Erythroblast (primary cell): ENCODE data around the gene LIPE.

Source experiments
- DNase-seq, 2 experiments: peaks; one replicate each; lab custom pipeline; 2025; lab: John Stamatoyannopoulos, UW
- GATA1 ChIP-seq: IDR thresholded peaks from 2 replicates; pipeline ENCODE4 v1.6.1; 2011; ENCODE audit warnings: low read depth, mild to moderate bottlenecking, control low read depth, low read length, moderate library complexity
- POLR2A ChIP-seq: IDR thresholded peaks from 2 replicates; pipeline ENCODE4 v1.6.1; 2011; ENCODE audit warnings: mild to moderate bottlenecking, low read length

LIPE gene

GRCh38 chr19:42397263-42398166 is 29.7 kb downstream of the LIPE start:
- TF ChIP-seq GATA1 (no peak), POLR2A (peak; percentile 79)
- no peak for DNase-seq

DNA sequence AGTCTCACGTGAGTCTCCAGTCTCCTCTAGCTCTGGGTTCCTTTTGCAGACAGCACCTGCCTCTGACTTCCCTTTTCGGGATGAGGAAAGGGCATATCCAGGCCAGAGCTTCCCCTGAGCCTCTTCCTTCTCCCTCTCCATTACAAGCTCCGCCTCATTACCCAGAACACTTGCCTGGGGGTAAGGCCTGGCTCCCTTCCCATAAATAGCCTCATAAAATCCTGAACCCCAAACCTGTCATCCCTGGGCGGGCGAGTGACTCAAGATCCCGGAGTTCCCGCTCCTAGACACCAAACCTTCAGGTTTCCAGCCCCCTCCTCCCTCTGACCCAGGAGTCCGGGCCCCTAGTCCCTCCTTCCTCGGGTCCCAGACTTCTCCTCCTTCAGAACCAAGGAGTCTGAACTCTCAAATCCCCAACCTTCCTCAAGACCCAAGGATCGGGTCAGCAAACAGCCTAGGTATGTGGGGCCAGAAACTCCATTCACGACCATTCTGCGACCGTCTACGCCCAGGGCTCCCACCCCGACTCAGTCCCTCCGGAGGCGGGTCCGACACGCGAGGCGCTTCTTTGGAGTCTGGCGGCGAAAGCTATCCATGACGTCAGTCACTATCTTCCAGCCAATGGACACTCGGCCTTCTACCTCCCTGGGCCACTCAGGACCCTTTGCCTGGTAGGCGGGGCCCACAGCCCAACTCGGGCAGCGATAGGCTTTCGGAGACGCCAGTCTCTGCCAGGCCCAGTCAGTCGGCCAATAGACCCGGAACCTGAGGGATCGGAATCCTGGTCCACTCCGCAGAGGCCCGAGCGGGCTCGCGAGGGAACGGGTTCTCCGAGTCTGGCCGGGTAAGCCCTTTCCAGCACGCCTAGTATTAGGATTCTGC is 30.6 kb downstream of the LIPE start:
- TF ChIP-seq GATA1 = no peak
- TF ChIP-seq POLR2A = peak; percentile 93
- DNase-seq = peak; percentile 98 to 99

GRCh38 chr19:42394751-42395150 is 32.4 kb downstream of the LIPE start:
- DNase-seq = no peak
- TF ChIP-seq GATA1 (no peak), POLR2A (no peak)

DNA sequence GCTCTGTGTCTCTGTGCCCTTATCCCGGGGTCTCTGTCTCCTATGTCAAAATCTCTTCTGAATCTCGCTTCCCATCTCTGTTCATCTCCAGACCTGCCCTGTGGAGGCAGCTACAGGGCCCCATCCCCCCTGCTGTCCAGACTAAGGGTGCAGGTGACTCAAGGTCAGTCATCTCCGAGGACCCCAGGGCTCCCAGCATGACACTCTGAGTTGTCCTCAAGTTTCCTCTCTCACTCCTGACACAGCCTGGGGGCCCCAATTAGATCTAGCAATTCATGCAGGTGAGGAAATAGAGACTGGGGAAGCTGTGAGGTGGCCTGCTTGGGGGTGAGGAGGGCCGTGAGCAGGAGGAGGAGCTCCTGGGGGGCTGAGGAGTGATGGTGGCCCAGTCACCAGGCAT is 35.0 kb downstream of the LIPE start:
- DNase-seq = no peak
- no peak for TF ChIP-seq POLR2A
- no peak for TF ChIP-seq GATA1

DNA sequence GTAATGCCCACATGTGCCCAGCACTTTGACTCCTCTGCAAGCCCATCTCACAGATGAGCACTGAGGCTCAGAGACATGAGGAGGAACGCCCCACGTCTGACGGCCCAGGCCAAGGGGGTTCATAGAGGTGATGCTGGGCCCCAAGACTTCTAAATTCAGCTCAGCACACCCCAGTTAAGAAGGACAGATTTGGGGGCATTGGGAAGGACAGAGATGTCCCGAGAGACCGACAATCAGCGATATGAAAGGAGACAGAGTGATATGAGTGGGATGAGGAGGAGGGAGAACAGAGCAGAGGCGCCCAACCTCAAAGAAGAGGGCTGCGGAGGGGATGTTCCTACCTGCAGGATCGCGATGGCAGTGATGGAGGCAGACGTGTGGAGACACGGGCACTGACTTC is 37.3 kb downstream of the LIPE start, which contains the start of gene CNFN:
TSS of gene CNFN (minus strand) at position 399 of the 400 bp plus-strand sequence. CDS start 1,260 bp downstream, outside the sequence.
- no peak for DNase-seq
- TF ChIP-seq GATA1 (no peak), POLR2A (no peak)

GRCh38 chr19:42388851-42389489 is 38.2 kb downstream of the LIPE start:
- no peak for DNase-seq
- TF ChIP-seq GATA1 (no peak), POLR2A (no peak)

DNA sequence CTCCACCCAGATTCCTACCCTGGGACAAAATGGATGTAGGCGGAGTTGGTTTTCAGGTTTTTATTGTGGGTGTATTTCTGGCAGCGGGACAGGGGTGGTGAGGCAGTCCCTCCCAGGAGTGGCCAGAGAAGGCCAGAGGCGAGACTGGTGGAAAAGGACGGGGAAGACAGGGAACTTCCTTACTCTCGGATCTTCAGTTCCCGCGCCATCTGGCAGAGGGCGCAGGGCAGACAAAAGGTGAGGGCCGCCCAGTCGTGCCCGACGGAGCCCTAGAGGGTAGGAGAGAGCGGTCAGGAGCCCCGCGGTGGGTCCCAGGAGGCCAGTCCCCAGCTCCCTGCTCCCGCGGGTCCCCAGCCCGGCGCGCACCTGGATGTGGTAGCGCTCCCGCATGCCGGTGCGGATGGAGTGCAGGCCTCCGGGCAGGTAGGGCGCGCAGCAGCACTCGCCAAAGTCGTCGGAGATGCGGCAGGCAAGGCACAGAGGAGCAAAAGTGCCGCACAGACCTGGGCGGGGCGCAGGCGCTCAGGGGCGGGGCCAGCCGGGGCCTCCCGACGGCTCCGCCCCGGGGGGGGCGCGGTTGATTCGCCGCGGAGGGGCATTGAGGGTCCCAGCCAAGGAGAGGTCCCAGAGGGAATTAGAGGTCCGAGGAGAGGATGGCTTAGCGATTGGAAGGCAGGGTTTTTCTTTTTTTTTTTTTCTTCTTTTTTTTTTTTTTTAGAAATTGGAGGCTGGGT is 40.0 kb downstream of the LIPE start:
- TF ChIP-seq GATA1 (no peak), POLR2A (no peak)
- peak; percentile 46 to 58 for DNase-seq

DNA sequence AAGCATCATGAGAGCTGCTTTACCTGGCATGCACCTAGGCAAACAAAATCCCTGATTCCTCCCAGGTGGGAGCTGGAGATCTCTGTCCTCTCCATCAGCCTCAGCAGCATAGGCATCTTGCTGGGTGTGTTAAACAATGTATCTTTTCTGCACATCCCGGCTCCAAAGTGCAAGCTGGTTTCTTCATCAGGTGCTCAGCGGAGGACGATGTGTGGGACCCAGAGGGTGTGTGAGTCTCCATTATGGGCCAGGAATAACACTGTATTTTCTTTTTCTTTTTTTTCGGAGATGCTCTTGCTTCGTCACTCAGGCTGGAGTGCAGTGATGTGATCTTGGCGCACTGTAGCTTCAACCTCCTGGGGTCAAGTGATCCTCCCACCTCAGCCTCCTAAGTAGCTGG is 47.0 kb downstream of the LIPE start:
- TF ChIP-seq POLR2A (no peak), GATA1 (no peak)
- no peak for DNase-seq

DNA sequence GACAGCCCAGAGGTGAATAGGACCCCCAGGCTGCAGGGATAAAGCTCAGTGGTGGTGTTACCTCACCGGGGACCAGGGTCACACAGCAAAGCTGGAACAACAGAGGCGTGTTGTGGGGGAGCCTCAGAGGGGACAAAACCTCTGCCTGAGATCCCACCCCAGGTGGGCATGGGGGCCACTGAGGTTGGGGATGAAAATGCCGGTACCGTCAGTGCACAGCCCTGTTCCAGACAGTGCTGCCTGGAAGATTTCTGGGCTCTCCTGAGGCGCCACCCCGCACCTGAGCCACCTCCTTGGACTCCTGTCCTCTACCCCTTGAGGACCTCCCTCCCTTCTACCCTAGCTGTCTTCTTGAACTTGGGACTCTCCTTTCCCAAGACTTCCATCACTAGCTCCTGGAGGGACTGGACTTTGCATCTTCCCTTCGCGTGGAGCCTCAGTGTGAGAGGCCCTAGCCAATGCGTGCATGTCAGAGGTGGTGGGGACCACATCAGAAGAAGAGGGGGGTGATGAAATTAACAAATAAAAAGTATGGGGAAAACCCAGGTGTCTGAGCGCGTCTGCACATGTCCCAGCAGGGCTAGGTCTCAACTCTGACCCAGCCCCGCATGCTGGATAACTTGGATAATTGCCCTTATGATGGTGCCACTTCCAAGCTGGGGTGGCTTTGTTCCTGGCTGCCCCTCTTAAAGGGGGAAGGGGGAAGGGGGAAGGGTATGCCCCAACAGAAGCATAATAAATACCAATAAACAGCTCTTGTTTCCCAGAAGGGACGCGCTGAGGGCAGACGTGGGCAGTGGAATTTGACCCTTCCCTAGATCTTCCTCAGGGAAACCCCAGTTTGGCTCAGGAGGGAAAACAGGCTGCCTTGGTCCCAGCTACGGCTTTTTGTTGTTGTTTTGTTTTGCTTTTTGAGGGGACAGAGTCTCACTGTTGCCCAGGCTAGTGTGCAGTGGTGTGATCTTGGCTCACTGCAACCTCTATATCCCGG is 48.7 kb downstream of the LIPE start:
- no peak for DNase-seq
- TF ChIP-seq GATA1 (no peak), POLR2A (no peak)

GRCh38 chr19:42376177-42376555 is 51.0 kb downstream of the LIPE start:
- no peak for DNase-seq
- TF ChIP-seq POLR2A (no peak), GATA1 (no peak)

GRCh38 chr19:42375415-42376176 is 51.6 kb downstream of the LIPE start:
- no peak for DNase-seq
- TF ChIP-seq GATA1 = no peak
- no peak for TF ChIP-seq POLR2A
